Uterus (tissue), 2 donors: ENCODE data around the gene CCR9.

ENCODE experiments used
- CTCF ChIP-seq, 4 experiments: fragments of 200-600 bp in 2 of 4; fragments of 450-650 bp in 2 of 4; sonication (generic) in 2 of 4; IDR thresholded peaks; one replicate each; pipeline ENCODE4 v1.5.1; 2016 to 2019; ENCODE audit warnings: antibody characterized with exemption in 4 of 4, mild to moderate bottlenecking in 2 of 4, moderate library complexity in 1 of 4
- POLR2A ChIP-seq, 2 donors: fragments of 450-650 bp; IDR thresholded peaks; one replicate each; pipeline ENCODE4 v1.6.1; 2016; ENCODE audit warnings: antibody characterized with exemption in 2 of 2, mild to moderate bottlenecking in 1 of 2, moderate library complexity in 1 of 2

- TF ChIP-seq CTCF (IDR thresholded peaks at IDR 0.05), result no peak
- TF ChIP-seq POLR2A (IDR thresholded peaks at IDR 0.05), result no peak
These were observed 26.1 kb downstream of the CCR9 start for GRCh38 chr3:45912435-45912834.
